Stimulated activated CD4-positive, alpha-beta T cell treated with anti-CD3 and anti-CD28 coated beads, Interleukin-12 subunit alpha, Interleukin-12 subunit beta, amount 100 ng/mL, for 24 hours (primary cell): Measurements from ENCODE around the gene CARD6.
"Not testable (repeated sequence)": the region's sequence is repeated elsewhere in the genome, so short reads cannot be mapped to it uniquely, and the experiment has no call there.

Source experiments
- DNase-seq, 2 experiments: peaks; one replicate each; pipeline ENCODE4 v3.0.0-alpha.2; 2020; ENCODE audit warnings: low read depth in 2 of 2

CARD6 gene, protein sequence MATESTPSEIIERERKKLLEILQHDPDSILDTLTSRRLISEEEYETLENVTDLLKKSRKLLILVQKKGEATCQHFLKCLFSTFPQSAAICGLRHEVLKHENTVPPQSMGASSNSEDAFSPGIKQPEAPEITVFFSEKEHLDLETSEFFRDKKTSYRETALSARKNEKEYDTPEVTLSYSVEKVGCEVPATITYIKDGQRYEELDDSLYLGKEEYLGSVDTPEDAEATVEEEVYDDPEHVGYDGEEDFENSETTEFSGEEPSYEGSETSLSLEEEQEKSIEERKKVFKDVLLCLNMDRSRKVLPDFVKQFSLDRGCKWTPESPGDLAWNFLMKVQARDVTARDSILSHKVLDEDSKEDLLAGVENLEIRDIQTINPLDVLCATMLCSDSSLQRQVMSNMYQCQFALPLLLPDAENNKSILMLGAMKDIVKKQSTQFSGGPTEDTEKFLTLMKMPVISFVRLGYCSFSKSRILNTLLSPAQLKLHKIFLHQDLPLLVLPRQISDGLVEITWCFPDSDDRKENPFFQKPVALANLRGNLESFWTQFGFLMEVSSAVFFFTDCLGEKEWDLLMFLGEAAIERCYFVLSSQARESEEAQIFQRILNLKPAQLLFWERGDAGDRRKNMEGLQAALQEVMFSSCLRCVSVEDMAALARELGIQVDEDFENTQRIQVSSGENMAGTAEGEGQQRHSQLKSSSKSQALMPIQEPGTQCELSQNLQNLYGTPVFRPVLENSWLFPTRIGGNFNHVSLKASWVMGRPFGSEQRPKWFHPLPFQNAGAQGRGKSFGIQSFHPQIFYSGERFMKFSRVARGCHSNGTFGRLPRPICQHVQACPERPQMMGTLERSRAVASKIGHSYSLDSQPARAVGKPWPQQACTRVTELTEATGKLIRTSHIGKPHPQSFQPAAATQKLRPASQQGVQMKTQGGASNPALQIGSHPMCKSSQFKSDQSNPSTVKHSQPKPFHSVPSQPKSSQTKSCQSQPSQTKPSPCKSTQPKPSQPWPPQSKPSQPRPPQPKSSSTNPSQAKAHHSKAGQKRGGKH

GRCh38 chr5:40841068-40841805 lies at the start of gene CARD6:
Gene CARD6, plus strand, starts transcription at chr5:40841367. Its CDS starts 16 bp downstream, at chr5:40841383.
- DNase-seq, result no peak

DNA sequence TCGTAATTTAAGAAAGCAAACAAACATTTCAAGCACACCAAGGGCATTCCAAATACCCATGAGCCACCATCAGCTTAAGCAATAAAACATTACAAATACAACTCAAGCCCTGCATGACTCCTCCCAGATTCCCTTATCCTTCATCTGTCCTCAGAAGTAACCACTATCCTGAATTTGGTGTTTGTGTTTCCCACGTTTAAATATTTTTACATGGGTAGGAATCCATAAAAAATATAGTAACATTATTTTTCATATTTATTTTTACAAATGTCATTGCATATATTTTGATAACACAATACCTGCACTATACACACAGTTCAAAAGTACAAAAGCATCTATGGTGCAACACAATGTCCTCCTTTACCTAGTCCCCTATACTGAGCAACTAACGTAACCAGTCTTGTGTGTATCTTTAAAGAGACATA lies 49.4 kb upstream of the CARD6 start:
- no peak for DNase-seq

DNA sequence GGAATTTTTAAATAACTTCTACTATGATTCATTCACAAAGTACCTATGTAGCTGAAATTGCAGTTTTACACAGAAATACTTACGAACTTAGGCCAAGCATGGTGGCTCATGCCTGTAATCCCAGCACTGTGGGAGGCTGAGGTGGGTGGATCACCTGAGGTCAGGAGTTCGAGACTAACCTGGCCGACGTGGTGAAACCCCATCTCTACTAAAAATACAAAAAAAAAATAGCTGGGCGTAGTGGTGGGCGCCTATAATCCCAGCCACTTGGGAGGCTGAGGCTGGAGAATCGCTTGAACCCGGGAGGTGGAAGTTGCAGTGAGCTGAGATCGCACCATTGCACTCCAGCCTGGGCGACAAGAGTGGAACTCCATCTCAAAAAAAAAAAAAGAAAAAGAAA lies 48.5 kb upstream of the CARD6 start:
- DNase-seq, result not testable (repeated sequence)

GRCh38 chr5:40794340-40794739 lies 46.8 kb upstream of the CARD6 start:
- not testable (repeated sequence) for DNase-seq

DNA sequence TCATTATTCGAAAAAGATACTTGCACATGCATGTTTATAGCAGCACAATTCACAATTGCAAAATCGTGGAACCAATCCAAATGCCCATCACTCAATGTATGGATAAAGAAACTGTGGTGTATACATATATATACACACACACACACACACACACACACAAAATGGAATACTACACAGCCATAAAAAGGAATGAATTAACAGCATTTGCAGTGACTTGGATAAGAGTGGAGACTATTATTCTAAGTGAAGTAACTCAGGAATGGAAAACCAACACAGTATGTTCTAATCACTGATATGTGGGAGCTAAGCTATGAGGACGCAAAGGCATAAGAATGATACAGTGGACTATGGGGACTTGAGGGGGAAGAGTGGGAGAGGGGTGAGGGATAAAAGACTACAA lies 46.3 kb upstream of the CARD6 start:
- not testable (repeated sequence) for DNase-seq

GRCh38 chr5:40796487-40796889 lies 44.7 kb upstream of the CARD6 start:
- no peak for DNase-seq

GRCh38 chr5:40797273-40798011 lies 43.7 kb upstream of the CARD6 start:
- DNase-seq, result peak; percentile 52 to 73

- DNase-seq, result peak; percentile 75 to 80
Measured at GRCh38 chr5:40798012-40798800, 43.0 kb upstream of the CARD6 start, which contains the start of gene PRKAA1. Gene PRKAA1, minus strand, starts transcription at chr5:40798374. Its CDS starts 185 bp downstream, at chr5:40798189.

- no peak for DNase-seq
Measured at GRCh38 chr5:40798801-40799210, 42.4 kb upstream of the CARD6 start.

- DNase-seq, result no peak
Measured at GRCh38 chr5:40799258-40799657, 41.9 kb upstream of the CARD6 start.

GRCh38 chr5:40801771-40802562 lies 39.2 kb upstream of the CARD6 start:
- no peak for DNase-seq

- no peak for DNase-seq
Measured at GRCh38 chr5:40812125-40812524, 29.0 kb upstream of the CARD6 start.

GRCh38 chr5:40813698-40814281 lies 27.4 kb upstream of the CARD6 start:
- no peak for DNase-seq

DNA sequence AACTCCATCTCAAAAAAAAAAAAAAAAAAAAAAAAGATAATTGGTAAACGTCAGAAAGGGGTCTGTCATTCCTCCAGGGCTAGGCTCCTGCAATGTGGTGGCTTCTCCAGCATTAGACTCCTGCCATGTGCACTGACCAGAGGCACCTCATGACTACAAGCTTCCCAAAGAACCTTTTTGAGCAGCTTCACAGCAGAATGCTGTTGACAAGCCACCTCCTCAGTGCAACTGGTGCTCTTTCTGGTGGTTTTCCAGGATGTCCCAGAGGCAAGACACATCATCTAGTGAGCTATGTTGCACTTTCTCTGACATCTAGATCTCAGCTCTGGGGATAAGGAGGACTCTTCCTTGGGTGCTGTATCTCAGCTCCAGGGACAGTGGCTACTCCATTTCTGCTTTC lies 17.7 kb upstream of the CARD6 start:
- no peak for DNase-seq

GRCh38 chr5:40825461-40826043 lies 15.6 kb upstream of the CARD6 start:
- DNase-seq, result not testable (repeated sequence)

DNA sequence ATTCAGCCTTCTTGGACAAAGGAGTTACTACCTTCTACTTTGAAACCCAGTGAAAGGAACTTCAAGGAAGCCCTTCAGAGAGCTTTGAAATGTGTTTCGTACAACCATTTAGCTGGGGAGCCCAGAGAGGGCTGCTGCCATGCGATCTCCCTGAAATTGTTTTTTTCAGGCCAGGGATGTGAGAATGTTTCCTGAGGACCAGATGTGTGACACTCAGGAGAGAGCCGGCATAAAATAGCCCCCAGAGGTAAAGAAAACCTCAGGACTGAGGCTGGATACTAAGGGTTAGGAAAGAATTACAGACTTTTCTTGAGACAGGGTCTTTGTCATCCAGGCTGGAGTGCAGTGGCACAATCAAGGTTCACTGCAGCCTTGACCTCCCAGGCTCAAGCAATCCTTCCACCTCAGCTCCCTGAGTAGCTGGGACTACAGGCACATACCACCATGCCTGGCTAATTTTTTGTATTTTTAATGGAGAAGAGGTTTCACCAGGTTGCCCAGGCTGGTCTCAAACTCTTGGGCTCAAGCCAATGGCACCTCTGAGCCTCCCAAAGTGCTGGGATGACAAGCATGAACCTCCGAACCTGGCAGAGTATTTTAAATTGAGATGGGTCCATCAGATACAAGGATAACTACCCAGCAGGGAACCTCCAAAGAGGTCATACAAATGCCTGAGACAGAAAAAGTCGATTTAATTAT lies 14.5 kb upstream of the CARD6 start:
- no peak for DNase-seq

DNA sequence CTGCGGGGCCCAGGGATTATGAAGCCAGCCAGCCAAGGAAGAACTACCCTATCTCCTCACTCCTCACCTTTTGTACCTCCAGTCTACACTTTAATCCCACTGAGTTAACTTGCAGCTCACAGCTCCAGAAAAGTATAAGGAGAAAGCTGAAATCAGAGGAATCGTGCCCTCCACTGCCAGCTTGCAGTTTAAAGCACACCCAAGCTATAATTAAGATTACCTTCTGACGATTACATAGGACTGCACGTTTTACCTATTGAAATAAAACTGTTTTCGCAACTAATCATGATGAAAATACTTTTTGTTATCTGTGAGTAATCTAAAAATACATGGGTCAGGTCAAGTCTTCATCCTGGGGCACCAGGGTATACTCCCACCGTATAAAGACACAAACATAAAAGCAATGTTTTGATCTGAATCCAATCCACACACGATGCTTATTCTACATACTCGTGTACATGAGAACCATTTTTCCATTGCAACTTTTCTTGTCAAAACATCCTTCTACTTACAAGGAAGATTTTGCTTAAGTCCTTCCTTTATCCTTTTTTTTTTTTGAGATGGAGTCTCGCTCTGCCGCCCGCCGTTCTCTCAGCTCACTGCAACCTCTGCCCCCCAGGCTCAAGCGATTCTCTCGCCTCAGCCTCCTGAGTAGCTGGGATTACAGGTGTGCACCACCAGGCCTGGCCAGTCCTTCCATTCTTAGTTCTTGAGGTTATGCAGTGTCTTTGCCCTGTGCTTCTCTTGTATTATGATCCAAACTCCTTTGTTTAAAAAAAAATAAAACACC lies 13.8 kb upstream of the CARD6 start:
- DNase-seq, result no peak
